LNCAP (cell line): ENCODE results near the gene SUSD6.

Experiments used
- TF ChIP-seq, protein P1 (sequence below): fragments of 450-650 bp; IDR thresholded peaks from 2 replicates; pipeline ENCODE4 v1.5.1; 2017; ENCODE audit warnings: mild to moderate bottlenecking

SUSD6 gene

GRCh38 chr14:69629225-69630127 is 18.1 kb downstream of the SUSD6 start:
- TF ChIP-seq, protein P1, sequence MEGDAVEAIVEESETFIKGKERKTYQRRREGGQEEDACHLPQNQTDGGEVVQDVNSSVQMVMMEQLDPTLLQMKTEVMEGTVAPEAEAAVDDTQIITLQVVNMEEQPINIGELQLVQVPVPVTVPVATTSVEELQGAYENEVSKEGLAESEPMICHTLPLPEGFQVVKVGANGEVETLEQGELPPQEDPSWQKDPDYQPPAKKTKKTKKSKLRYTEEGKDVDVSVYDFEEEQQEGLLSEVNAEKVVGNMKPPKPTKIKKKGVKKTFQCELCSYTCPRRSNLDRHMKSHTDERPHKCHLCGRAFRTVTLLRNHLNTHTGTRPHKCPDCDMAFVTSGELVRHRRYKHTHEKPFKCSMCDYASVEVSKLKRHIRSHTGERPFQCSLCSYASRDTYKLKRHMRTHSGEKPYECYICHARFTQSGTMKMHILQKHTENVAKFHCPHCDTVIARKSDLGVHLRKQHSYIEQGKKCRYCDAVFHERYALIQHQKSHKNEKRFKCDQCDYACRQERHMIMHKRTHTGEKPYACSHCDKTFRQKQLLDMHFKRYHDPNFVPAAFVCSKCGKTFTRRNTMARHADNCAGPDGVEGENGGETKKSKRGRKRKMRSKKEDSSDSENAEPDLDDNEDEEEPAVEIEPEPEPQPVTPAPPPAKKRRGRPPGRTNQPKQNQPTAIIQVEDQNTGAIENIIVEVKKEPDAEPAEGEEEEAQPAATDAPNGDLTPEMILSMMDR: no peak

GRCh38 chr14:69630360-69630759 is 19.0 kb downstream of the SUSD6 start:
- TF ChIP-seq, protein P1: no peak

DNA sequence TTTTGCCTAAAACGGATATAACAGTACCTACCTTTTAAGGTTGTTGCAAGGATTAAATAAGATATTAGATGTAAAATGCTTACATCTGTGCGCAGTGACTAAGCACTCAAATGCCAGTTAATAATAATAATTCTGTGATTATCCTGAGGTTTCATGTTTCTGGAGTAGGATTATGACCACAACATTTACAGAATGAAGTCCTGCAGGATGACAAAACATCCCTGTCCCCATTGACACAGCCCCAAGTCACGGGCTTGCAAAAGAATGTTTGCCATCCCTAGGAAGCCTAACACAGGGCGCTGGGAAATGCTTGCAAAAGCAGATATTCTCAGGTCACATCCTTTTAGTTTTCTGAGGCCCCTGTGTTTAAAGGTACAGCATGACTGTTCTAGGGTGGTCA is 20.1 kb downstream of the SUSD6 start:
- TF ChIP-seq, protein P1: no peak

DNA sequence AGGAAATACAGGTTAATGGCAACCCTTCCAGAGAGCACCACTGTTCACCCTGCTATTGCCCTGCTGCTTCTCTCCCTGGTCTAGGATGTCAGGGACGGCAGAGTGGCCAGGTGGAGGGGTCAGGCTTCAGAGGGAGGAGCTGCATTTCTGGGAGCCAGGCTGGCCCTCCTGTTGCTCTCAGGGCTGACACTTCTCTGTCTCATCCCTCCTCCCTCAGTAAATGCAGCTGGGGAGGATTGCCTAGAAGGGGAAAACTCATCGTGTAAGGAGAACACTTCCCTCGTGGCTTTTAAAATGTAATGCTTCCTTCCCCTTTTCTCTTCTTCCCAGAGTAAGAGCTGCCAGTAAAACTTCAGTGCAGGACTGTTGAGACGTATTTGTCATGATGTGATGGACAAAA is 20.8 kb downstream of the SUSD6 start:
- TF ChIP-seq, protein P1: no peak

DNA sequence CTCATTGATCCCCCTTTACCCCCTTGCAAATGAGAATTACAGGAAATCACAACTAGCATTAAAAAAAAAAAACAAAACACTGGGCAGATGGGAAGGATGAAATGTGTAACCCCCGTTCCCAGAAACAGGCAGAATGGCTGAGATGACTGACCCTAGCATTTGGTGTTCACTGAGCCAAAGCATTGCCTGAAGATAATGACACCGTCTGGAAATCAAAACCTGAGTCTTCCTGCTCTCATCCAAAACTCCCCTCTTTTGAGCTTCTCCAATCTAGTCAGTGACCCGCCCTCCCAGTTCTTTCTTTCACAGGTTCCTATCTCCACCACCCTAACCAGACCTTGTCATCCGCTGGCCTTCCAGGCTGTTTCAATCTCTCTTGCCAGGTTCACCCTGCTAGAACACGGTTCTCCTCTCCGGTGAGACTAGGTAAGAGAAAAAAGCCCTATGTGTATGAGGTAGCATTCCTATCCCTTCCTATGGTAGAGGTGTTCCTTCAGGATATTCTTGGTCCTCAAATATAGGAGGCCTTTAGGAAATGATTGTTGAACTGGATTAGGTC is 21.3 kb downstream of the SUSD6 start:
- TF ChIP-seq, protein P1: no peak

GRCh38 chr14:69633238-69633637 is 21.8 kb downstream of the SUSD6 start:
- TF ChIP-seq, protein P1: no peak

GRCh38 chr14:69635981-69636639 is 24.7 kb downstream of the SUSD6 start:
- TF ChIP-seq, protein P1: no peak
